GM18867 (cell line): Measurements from ENCODE around the gene IGHMBP2.

Experiments
- ATAC-seq: cut with Tn5 transposase; IDR thresholded peaks from one replicate; pipeline ENCODE4 v1.9.1; 2021; ENCODE audit warnings: mild to moderate bottlenecking, moderate library complexity; ENCODE audit not compliant: unreplicated experiment

Gene IGHMBP2

DNA sequence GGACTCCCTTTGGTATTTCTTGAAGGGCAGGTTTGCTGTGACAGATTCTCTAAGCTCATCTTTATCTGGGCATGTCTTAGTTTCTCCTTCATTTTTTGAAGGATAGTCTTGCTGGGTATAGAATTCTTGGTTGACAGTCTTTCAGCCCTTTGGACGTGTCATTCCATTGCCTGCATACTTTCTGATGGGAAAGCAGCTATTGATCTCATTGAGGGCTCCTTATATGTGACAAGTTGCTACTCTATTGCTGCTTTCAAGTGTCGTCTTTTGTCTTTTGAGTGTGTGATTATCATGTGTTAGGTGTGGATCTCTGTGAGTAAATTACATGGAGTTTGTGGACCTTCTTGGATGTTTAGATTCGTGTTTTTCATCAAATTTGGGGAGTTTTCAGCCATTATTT lies 21.9 kb downstream of the IGHMBP2 start:
- no peak for ATAC-seq

GRCh38 chr11:68927280-68928135 lies 23.8 kb downstream of the IGHMBP2 start:
- ATAC-seq = no peak

- ATAC-seq = no peak
Measured at GRCh38 chr11:68928136-68928880, 24.6 kb downstream of the IGHMBP2 start.

DNA sequence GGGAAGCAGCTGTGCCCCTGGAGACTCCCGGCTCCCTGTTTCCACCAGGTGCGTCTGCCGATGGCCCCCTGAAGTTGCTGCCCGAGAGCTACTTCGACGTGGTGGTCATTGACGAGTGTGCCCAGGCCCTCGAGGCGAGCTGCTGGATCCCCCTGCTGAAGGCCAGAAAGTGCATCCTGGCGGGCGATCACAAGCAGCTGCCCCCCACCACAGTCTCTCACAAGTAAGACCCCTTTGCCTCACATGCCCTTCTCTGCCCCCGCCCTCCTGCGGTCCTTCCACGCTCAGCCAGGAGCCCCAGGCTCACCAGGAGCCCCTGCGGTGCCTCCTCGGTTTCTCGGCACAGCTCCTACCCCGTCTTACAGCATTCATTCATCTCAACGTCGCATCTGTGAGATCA lies 25.4 kb downstream of the IGHMBP2 start:
- ATAC-seq = no peak

DNA sequence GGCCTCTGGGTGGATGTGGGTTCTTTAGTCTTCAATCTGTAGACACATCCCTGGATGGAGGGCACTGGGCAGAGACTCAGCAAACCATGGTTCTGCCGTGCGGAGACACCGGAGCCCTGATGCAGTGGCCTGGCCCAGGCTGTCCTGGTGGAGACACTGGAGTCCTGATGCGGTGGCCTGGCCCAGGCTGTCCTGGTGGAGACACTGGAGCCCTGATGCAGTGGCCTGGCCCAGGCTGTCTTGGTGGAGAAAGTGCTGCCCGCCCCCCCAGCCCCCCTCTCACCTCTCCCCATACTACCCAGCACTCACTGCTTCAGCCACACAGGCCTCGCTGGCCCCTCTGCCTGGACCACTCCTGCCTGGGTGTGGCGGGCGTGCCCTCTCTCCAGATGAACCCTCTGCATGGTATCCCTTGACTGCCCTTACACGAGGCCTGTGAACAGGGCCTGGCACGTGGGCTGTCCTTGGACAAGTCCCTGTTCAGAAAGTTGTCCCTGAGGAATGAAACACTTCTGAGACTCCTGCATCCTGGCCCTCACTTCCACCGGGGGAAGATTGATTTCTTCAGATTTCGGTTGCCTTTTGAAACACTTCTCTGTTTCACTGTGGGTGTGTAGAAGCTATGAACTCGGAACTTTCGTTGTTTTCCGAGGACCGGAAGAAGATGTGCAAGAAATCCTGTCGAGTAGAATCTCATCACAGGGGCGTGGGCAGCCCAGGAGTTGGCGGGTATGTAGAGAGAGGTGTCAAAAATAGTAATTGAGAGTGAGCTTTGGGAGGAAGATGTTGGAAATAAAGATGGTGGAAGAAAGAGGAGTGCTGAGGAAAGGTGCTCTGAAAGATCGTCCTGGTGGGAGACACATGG lies 26.2 kb downstream of the IGHMBP2 start:
- ATAC-seq = no peak

DNA sequence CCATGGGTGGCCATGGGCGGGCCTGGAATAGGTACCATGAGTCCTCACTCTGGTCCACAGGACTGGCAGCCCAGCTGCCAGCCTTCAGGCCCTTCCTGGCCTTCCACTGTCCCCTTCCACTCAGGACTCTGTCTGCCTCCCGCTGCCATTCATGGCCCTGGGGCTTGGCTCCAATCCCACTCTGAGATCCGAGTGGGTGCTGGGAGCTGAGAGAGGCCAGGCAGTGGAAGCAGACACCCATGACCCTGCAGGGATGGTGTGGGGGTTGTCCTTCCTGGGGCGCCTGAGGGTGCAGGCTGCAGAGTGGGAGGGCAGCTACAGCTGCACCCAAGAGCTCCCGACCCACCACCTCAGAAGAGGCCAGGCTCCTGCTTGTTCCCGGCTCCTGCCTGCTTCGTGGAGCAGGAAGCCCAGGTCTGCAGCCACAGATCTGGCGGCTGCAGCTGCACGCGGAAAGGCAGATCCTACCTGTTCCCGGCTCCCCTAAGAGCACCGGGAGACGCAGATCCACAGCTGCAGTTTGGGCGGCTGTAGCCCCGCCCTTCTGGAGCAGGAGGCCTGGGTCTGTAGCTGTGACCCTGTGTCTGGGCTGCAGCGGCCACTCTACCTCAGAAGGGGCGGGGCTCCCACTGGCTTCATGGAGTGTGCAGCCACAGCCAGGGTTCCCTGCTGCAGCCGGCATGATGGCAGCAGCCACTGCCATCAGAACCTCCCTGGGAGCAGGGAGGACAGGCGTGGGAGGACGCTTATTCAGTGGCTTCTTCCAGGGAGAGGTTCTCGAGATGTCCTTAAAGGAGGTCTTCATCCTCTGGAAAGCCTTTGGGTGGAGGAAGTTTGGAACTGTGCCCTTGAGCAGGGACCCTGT lies 27.5 kb downstream of the IGHMBP2 start:
- no peak for ATAC-seq

GRCh38 chr11:68931911-68932310 lies 28.2 kb downstream of the IGHMBP2 start:
- no peak for ATAC-seq

- ATAC-seq = no peak
Measured at GRCh38 chr11:68932358-68932757, 28.7 kb downstream of the IGHMBP2 start.

GRCh38 chr11:68932933-68933577 lies 29.4 kb downstream of the IGHMBP2 start:
- ATAC-seq = no peak

DNA sequence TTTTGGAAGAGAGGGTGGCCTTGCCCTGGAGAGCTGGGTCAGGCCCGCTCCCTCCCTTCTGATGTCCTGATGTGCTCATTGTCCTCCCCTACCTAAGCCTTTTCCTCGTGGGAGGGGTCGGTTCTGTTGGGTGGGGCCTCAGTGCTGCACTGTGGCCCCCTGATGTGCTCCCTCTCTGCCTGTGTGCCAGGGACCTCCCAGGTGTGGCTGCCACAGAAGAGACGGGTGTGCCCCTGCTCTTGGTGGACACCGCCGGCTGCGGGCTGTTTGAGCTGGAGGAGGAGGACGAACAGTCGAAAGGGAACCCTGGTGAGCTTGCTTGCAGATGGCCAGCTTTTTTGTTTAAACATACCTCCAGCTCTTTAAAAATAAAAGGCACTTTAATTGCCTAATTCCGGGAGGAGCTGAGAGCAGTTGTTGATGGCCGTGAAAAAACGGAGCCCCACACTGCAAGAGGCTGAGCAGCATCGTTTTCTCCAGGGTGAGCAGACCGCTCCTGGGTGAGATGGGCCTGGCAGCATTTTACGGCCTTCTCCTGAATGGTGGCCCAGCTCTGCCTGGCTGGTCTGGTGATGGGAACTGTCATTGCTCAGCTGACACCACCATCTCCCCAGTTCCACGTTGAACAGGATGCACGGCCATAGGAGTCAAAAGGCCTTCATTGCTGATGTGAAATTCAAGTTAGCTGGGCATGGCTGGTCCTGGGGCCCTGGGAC lies 30.1 kb downstream of the IGHMBP2 start:
- ATAC-seq = no peak

GRCh38 chr11:68934321-68934645 lies 30.6 kb downstream of the IGHMBP2 start:
- no peak for ATAC-seq

- no peak for ATAC-seq
Measured at GRCh38 chr11:68934666-68935065, 31.0 kb downstream of the IGHMBP2 start.

- ATAC-seq = no peak
Measured at GRCh38 chr11:68935066-68935465, 31.4 kb downstream of the IGHMBP2 start.

- no peak for ATAC-seq
Measured at GRCh38 chr11:68935516-68936357, 32.0 kb downstream of the IGHMBP2 start.

DNA sequence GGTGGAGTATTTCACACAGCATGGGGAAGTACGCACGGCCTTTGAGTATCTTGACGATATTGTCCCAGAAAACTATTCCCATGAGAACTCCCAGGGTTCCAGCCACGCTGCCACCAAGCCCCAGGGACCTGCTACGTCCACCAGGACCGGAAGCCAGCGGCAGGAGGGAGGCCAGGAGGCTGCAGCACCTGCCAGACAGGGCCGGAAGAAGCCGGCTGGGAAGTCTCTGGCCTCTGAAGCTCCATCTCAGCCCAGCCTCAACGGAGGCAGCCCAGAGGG lies 32.6 kb downstream of the IGHMBP2 start:
- no peak for ATAC-seq

- no peak for ATAC-seq
Measured at GRCh38 chr11:68936676-68937620, 33.3 kb downstream of the IGHMBP2 start.

- no peak for ATAC-seq
Measured at GRCh38 chr11:68938088-68938487, 34.4 kb downstream of the IGHMBP2 start.
